NCI-H2029 (cell line): Measurements from ENCODE around the gene MRPL49.
"Not testable (repeated sequence)": the region's sequence is repeated elsewhere in the genome, so short reads cannot be mapped to it uniquely, and the experiment has no call there.

ENCODE experiments used
- DNase-seq: peaks from one replicate; lab custom pipeline; 2025; lab: John Stamatoyannopoulos, UW

MRPL49 gene

GRCh38 chr11:65165410-65166317, 43.5 kb downstream of the MRPL49 start:
- no peak for DNase-seq

DNA sequence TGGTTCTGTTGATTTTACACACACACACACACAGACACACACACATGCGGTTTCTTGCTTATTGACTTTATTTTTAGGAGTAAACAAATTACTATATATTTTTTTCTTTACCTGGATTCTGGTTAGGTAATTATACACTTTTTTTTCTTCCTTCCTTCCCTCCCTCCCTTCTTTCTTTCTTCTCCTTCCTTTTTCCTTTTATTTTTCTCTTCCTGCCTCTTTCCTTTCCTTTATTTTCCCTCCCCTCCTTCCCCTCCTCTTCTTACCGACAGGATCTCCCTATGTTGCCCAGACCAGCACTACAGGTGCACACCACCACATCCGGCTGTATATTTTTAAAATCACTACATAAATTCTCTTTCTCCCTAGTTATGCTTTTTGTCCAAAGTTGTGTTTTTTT, 44.8 kb downstream of the MRPL49 start:
- no peak for DNase-seq

GRCh38 chr11:65167656-65168055, 45.5 kb downstream of the MRPL49 start:
- DNase-seq: no peak

DNA sequence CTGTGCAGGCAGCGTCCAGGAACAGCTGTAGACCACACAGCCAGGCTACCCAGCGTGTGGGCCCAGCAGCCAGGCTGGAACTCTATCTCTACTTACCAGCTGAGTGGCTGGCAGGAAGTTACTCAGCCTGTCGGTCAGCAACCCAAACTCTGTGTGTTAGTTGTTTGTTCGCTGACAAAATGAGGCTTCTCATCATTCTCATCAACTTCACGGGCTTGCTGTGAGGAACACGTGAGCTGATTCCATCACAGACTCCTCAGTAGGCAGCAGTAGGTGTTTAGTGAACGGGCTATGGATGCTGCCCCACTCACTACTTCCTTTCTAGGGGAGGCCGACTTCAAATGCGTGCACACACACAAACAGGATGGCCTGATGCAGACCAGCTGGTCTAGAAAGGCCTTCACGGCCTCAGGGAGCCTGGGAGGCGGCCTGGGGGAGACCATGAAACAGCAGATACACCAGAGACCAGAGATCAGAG, 47.1 kb downstream of the MRPL49 start:
- no peak for DNase-seq

DNA sequence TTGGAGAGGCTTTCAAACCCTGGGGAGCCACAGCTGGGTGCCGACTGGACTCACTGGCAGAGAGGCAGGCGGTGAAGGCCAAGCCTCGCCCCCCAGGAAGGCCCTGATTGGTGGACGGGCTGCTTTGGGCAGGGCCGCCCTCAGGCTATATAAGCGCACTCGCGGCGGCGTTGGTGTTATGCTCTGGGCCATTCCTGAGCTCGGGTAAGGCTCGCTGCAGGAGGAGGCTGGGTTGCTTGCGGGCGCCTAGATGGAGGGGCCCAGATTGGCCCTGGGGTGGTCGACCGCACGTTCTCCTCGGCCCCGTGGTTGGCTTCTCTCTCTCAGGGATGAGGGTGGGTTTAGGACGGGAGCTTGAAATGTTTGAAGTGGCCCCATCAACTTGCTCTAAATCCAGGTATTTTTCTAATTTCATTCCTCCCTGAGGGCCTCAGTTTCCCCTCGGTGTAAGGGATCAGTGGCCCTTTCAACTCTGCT, 48.0 kb downstream of the MRPL49 start, which contains the start of gene SPDYC:
Gene SPDYC (plus strand): TSS at position 176 of the 477 bp plus-strand sequence. CDS start 1,125 bp downstream, outside the sequence.
- no peak for DNase-seq

- DNase-seq: no peak
Observed at GRCh38 chr11:65172600-65172999, 50.5 kb downstream of the MRPL49 start.

- DNase-seq: not testable (repeated sequence)
Observed at GRCh38 chr11:65174571-65175010, 52.5 kb downstream of the MRPL49 start.
